T-helper 1 cell treated with Interleukin-12 subunit alpha and Interleukin-12 subunit beta and Interleukin-4 antibody, amounts not matched to agents 30 ng/mL and 1 ng/mL, for 36 hours (primary cell): Measurements from ENCODE around the gene THOC6. TPM values are rescaled to one million over a fixed set of nuclear protein-coding genes. Genes with fewer than 3 reads are reported as not detected.
"Not testable (repeated sequence)": the region's sequence is repeated elsewhere in the genome, so short reads cannot be mapped to it uniquely, and the experiment has no call there.

ENCODE experiments used
- intact Hi-C: fragments of 100-400 bp; cut with micrococcal nuclease; formaldehyde crosslinking; loops from one replicate; pipeline ENCODE4 v1.15.1; 2024
- total RNA-seq: library from RNA; stranded (reverse); gene quantifications from 2 replicates; pipeline ENCODE4 v1.2.3, GENCODE V29; 2022

Gene THOC6
- total RNA-seq, 1 donor from 2014 or later, result 45.2 TPM

GRCh38 chr16:3066440-3066748, 42.6 kb downstream of the THOC6 start:
- intact Hi-C loops, result no loop called here

- intact Hi-C loops, result no loop called here
Measured at GRCh38 chr16:3068487-3068886, 44.7 kb downstream of the THOC6 start.

- intact Hi-C loops, result not testable (repeated sequence)
Measured at GRCh38 chr16:3069146-3069545, 45.3 kb downstream of the THOC6 start.

- intact Hi-C loops, result loop anchor here (10.0 kb wide), 1 partner anchor 434 kb away; the partner anchor contains the start of gene CLUAP1
Measured at GRCh38 chr16:3070608-3071111, 46.8 kb downstream of the THOC6 start.

- intact Hi-C loops, result loop anchor here (10.0 kb wide), 1 partner anchor 433 kb away; the partner anchor contains the start of gene CLUAP1
Measured at GRCh38 chr16:3071655-3072054, 47.8 kb downstream of the THOC6 start.

- intact Hi-C loops, result loop anchor here (10.0 kb wide), 1 partner anchor 433 kb away; the partner anchor contains the start of gene CLUAP1
Measured at GRCh38 chr16:3072148-3072547, 48.3 kb downstream of the THOC6 start.

GRCh38 chr16:3072576-3073263, 48.9 kb downstream of the THOC6 start:
- intact Hi-C loops, result loop anchor here (10.0 kb wide), 1 partner anchor 432 kb away; the partner anchor contains the start of gene CLUAP1

- intact Hi-C loops, result loop anchor here (10.0 kb wide), 1 partner anchor 431 kb away; the partner anchor contains the start of gene CLUAP1
Measured at GRCh38 chr16:3073448-3073847, 49.6 kb downstream of the THOC6 start.

GRCh38 chr16:3074860-3075522, 51.2 kb downstream of the THOC6 start:
- intact Hi-C loops, result loop anchor here (1.0 to 10.0 kb wide), 9 partner anchors 10 to 430 kb away; partner anchors contain the start of genes CLUAP1 and IL32

GRCh38 chr16:3075523-3075915, 51.7 kb downstream of the THOC6 start:
- intact Hi-C loops, result loop anchor here (1.0 to 10.0 kb wide), 9 partner anchors 10 to 429 kb away; partner anchors contain the start of genes CLUAP1 and IL32

GRCh38 chr16:3075946-3076345, 52.1 kb downstream of the THOC6 start:
- intact Hi-C loops, result loop anchor here (1.0 to 10.0 kb wide), 9 partner anchors 9 to 429 kb away; partner anchors contain the start of genes CLUAP1 and IL32

GRCh38 chr16:3076577-3076976, 52.7 kb downstream of the THOC6 start:
- intact Hi-C loops, result loop anchor here (5.0 to 10.0 kb wide), 2 partner anchors 141 to 428 kb away; partner anchors contain the start of gene CLUAP1

Other genes with a start within 250 kb of the THOC6 start
- 263 and 264 TPM in 2 replicates for gene ELOB, start 246.8 kb upstream of the THOC6 start, total RNA-seq
- not detected in 2 replicates for gene PRSS33, start 236.5 kb upstream of the THOC6 start, total RNA-seq
- gene PRSS41, start 225.6 kb upstream of the THOC6 start, total RNA-seq, result not detected in 2 replicates
- 5.0 and 6.5 TPM in 2 replicates for gene PRSS21, start 206.8 kb upstream of the THOC6 start, total RNA-seq
- gene ZG16B, start 193.7 kb upstream of the THOC6 start, total RNA-seq, result 23.2 and 24.3 TPM in 2 replicates
- gene PRSS22, start 165.9 kb upstream of the THOC6 start, total RNA-seq, result not detected in 2 replicates
- gene FLYWCH2, start 140.8 kb upstream of the THOC6 start, total RNA-seq, result 21.1 and 24.2 TPM in 2 replicates
- gene FLYWCH1, start 112.1 kb upstream of the THOC6 start, total RNA-seq, result 74.3 and 83.1 TPM in 2 replicates
- gene KREMEN2, start 59.8 kb upstream of the THOC6 start, total RNA-seq, result not detected in 2 replicates
- gene PAQR4, start 54.7 kb upstream of the THOC6 start, total RNA-seq, result 31.9 and 32.3 TPM in 2 replicates
- gene PKMYT1, start 43.6 kb upstream of the THOC6 start, total RNA-seq, result 91.5 and 92.0 TPM in 2 replicates
- gene CLDN9, start 11.1 kb upstream of the THOC6 start, total RNA-seq, result 0.10 TPM in 1 of 2 replicates, not detected in the other
- gene CLDN6, start 5.9 kb upstream of the THOC6 start, total RNA-seq, result not detected in 2 replicates
- gene TNFRSF12A, start 3.7 kb upstream of the THOC6 start, total RNA-seq, result 4.2 and 5.1 TPM in 2 replicates
- gene HCFC1R1, start 93 bp upstream of the THOC6 start, total RNA-seq, result 27.9 and 28.1 TPM in 2 replicates
- 0.51 and 0.61 TPM in 2 replicates for gene BICDL2, start 12.9 kb downstream of the THOC6 start, total RNA-seq
- gene MMP25, start 22.5 kb downstream of the THOC6 start, total RNA-seq, result 93.6 and 93.9 TPM in 2 replicates
- gene IL32, start 41.6 kb downstream of the THOC6 start, total RNA-seq, result 4,509 and 4,510 TPM in 2 replicates
- 0.12 and 0.24 TPM in 2 replicates for gene ZSCAN10, start 75.3 kb downstream of the THOC6 start, total RNA-seq
- gene ZNF205, start 88.6 kb downstream of the THOC6 start, total RNA-seq, result 0.15 TPM in 1 of 2 replicates, not detected in the other
- gene ZNF213, start 111.0 kb downstream of the THOC6 start, total RNA-seq, result 11.3 and 13.3 TPM in 2 replicates
- gene OR1F1, start 164.2 kb downstream of the THOC6 start, total RNA-seq, result not detected in 2 replicates
- 19.6 and 20.1 TPM in 2 replicates for gene ZNF200, start 211.1 kb downstream of the THOC6 start, total RNA-seq
- gene MEFV, start 232.6 kb downstream of the THOC6 start, total RNA-seq, result 0.32 TPM in 1 of 2 replicates, not detected in the other